ENCODE results near the gene CLIC1. TPM values are rescaled to one million over a fixed set of nuclear protein-coding genes. Genes with fewer than 3 reads are reported as not detected.

Gene CLIC1
- total RNA-seq, 1 donor from 2014 or later = 374 TPM

- no peak for TF ChIP-seq CTCF (IDR thresholded peaks at IDR 0.05)
- Mint-ChIP-seq H3K27ac (no peak overlapping the region), H3K4me1 (peaks cover 15% of the 10 kb centered on the region), H3K36me3 (ENCODE audit: low read depth) (peaks cover 90% of the 10 kb centered on the region), H3K4me3 (no peak overlapping the region), H3K27me3 (no peaks in the 10 kb centered on the region), H3K9me3 (no peaks in the 10 kb centered on the region)
- intact Hi-C loops (cut with micrococcal nuclease) = no loop called here
- no peak for DNase-seq
- POLR2A ChIA-PET = interaction anchor here (0.5 to 0.7 kb wide), 2 partner anchors 23 to 79 kb away, joined by 4 to 8 read pairs; partner anchors contain the start of gene LY6G6D
- CTCF ChIA-PET = interaction anchor here (1.4 kb wide), 1 partner anchor 71 kb away, joined by 4 read pairs; no protein-coding TSS in a partner anchor
- ATAC-seq (ENCODE audit: low read depth) = no peak
Observed at GRCh38 chr6:31692353-31692752, 44.0 kb downstream of the CLIC1 start.

GRCh38 chr6:31691564-31692108 is 44.7 kb downstream of the CLIC1 start:
- H3K27me3 Mint-ChIP-seq = no peaks in the 10 kb centered on the region
- H3K4me3 Mint-ChIP-seq = no peak overlapping the region
- H3K36me3 Mint-ChIP-seq (ENCODE audit: low read depth) = peaks cover 90% of the 10 kb centered on the region
- peaks cover 15% of the 10 kb centered on the region for H3K4me1 Mint-ChIP-seq
- TF ChIP-seq CTCF (IDR thresholded peaks at IDR 0.05) = no peak
- POLR2A ChIA-PET = no interaction called here
- CTCF ChIA-PET = no interaction called here
- ATAC-seq (ENCODE audit: low read depth) (no peak), DNase-seq (no peak)
- H3K27ac Mint-ChIP-seq = no peak overlapping the region
- intact Hi-C loops (cut with micrococcal nuclease) = no loop called here
- H3K9me3 Mint-ChIP-seq = no peaks in the 10 kb centered on the region

- H3K36me3 Mint-ChIP-seq (ENCODE audit: low read depth) = peaks cover 90% of the 10 kb centered on the region
- intact Hi-C loops (cut with micrococcal nuclease) = no loop called here
- TF ChIP-seq CTCF (IDR thresholded peaks at IDR 0.05) = no peak
Observed at GRCh38 chr6:31691078-31691463, 45.3 kb downstream of the CLIC1 start.

GRCh38 chr6:31690231-31691077 is 45.9 kb downstream of the CLIC1 start:
- Mint-ChIP-seq H3K9me3 (no peaks in the 10 kb centered on the region), H3K27ac (no peak overlapping the region), H3K4me3 (no peak overlapping the region), H3K4me1 (peaks cover 15% of the 10 kb centered on the region), H3K27me3 (no peaks in the 10 kb centered on the region), H3K36me3 (ENCODE audit: low read depth) (peaks cover 90% of the 10 kb centered on the region)
- no peak for ATAC-seq (ENCODE audit: low read depth)
- intact Hi-C loops (cut with micrococcal nuclease) = no loop called here
- ChIA-PET CTCF (no interaction called here), POLR2A (interaction anchor here (0.5 to 2.2 kb wide), 2 partner anchors 13 to 62 kb away, joined by 6 to 9 read pairs; partner anchors contain the start of gene ABHD16A)
- no peak for DNase-seq
- TF ChIP-seq CTCF (IDR thresholded peaks at IDR 0.05) = no peak

More at GRCh38 chr6:31691078-31691463, 45.3 kb downstream of the CLIC1 start:
- ATAC-seq (ENCODE audit: low read depth) (no peak), DNase-seq (no peak)
- ChIA-PET POLR2A (interaction anchor here (2.2 kb wide), 1 partner anchor 12 kb away, joined by 9 read pairs; the partner anchor contains the start of gene ABHD16A), CTCF (no interaction called here)
- Mint-ChIP-seq H3K27ac (no peak overlapping the region), H3K9me3 (no peaks in the 10 kb centered on the region), H3K4me1 (peaks cover 15% of the 10 kb centered on the region), H3K27me3 (no peaks in the 10 kb centered on the region), H3K4me3 (no peak overlapping the region)

All from activated B cell treated with CpG ODN at 0.5 μM for 24 hours (primary cell).